Fibroblast of lung (primary cell): ENCODE results near the gene GDPD1. TPM values are rescaled to one million over a fixed set of nuclear protein-coding genes. Genes with fewer than 3 reads are reported as not detected.
A peak's percentile ranks its signal among the peaks of the same experiment; 100 is the strongest.

Source experiments
- DNase-seq, 2 donors: peaks; one replicate each; pipeline versions ENCODE4 v3.0.0 to v3.0.0-alpha.2; 2010; ENCODE audit warnings: low read depth in 2 of 2
- H2AFZ ChIP-seq: 2 replicates; pipeline ENCODE4 v1.5.1; 2012; ENCODE audit warnings: low read length, control low read depth, inconsistent platforms
- H3K27ac ChIP-seq: 2 replicates; pipeline ENCODE4 v1.5.1; 2011; ENCODE audit warnings: low read length, control low read depth; ENCODE audit not compliant: insufficient read depth
- H3K27me3 ChIP-seq: 2 replicates; pipeline ENCODE4 v1.5.1; 2011; ENCODE audit warnings: mild to moderate bottlenecking, low read length; ENCODE audit not compliant: control insufficient read depth, insufficient read depth
- H3K36me3 ChIP-seq: 2 replicates; pipeline ENCODE4 v1.5.1; 2011; ENCODE audit warnings: low read length; ENCODE audit not compliant: control insufficient read depth, insufficient read depth
- H3K4me1 ChIP-seq: 2 replicates; pipeline ENCODE4 v1.5.1; 2011; ENCODE audit warnings: low read length; ENCODE audit not compliant: control insufficient read depth, insufficient read depth; ENCODE audit errors: extremely low read depth
- H3K4me2 ChIP-seq: 2 replicates; pipeline ENCODE4 v1.5.1; 2011; ENCODE audit warnings: low read length, control low read depth; ENCODE audit not compliant: insufficient read depth; ENCODE audit errors: extremely low read depth
- H3K4me3 ChIP-seq, 4 experiments: fragments of 200-600 bp in 1 of 4; sonication (generic) in 1 of 4; replicated peaks in 1 of 4; 2 replicates each; pipeline ENCODE4 v1.5.1; 2011 to 2016; ENCODE audit warnings: low read length in 4 of 4, low read depth in 3 of 4, mild to moderate bottlenecking in 3 of 4, control low read depth in 2 of 4, inconsistent platforms in 1 of 4, mixed read lengths in 1 of 4; ENCODE audit not compliant: insufficient read depth in 1 of 4; ENCODE audit errors: control extremely low read depth in 1 of 4
- H3K79me2 ChIP-seq: 2 replicates; pipeline ENCODE4 v1.5.1; 2012; ENCODE audit warnings: mild to moderate bottlenecking, low read length, inconsistent platforms; ENCODE audit not compliant: control insufficient read depth, insufficient read depth
- H3K9ac ChIP-seq: 2 replicates; pipeline ENCODE4 v1.5.1; 2011; ENCODE audit warnings: mild to moderate bottlenecking, low read length, control low read depth; ENCODE audit not compliant: insufficient read depth
- H3K9me3 ChIP-seq: 2 replicates; pipeline ENCODE4 v1.5.1; 2012; ENCODE audit warnings: low read depth, low read length; ENCODE audit not compliant: control insufficient read depth, insufficient read depth
- H4K20me1 ChIP-seq: 2 replicates; pipeline ENCODE4 v1.5.1; 2011; ENCODE audit warnings: low read length; ENCODE audit not compliant: control insufficient read depth, insufficient read depth; ENCODE audit errors: extremely low read depth
- EZH2 ChIP-seq: IDR thresholded peaks from 2 replicates; pipeline ENCODE4 v1.5.1; 2012; ENCODE audit warnings: low read length, control low read depth, mild to moderate bottlenecking; ENCODE audit errors: missing control alignments
- polyA plus RNA-seq, 2 donors: library from polyadenylated mRNA; depleted of rRNA in 1 of 2; stranded (reverse) in 1 of 2; unstranded in 1 of 2; fragments of >200 nt; gene quantifications; 2 replicates each; pipeline ENCODE4 v1.2.1, GENCODE V29; 2011 to 2012; ENCODE audit warnings: missing spikeins in 1 of 2
- total RNA-seq: library from RNA; depleted of rRNA; stranded (reverse); fragments of >200 nt; gene quantifications from 2 replicates; pipeline ENCODE4 v1.2.1, GENCODE V29; 2014
- TF ChIP-seq, protein P1 (sequence below), 2 donors: IDR thresholded peaks in 1 of 2; conservative IDR thresholded peaks in 1 of 2; 1 replicate in 1 of 2; 2 replicates in 1 of 2; pipeline ENCODE4 v1.5.1; 2011 to 2012; ENCODE audit warnings: low read length in 2 of 2, control low read depth in 1 of 2, inconsistent platforms in 1 of 2, low read depth in 1 of 2, mild to moderate bottlenecking in 1 of 2

The GDPD1 gene
- total and polyA plus RNA-seq, 2 donors (not counting 1 experiment from before 2014, with no cell fraction given) = 0.44 to 1.3 TPM

GRCh38 chr17:59284317-59284716 lies 64.0 kb downstream of the GDPD1 start:
- Histone ChIP-seq H3K27me3 (no peaks in the 10 kb centered on the region), H3K27ac (no peak overlapping the region), H3K4me3 (no peak overlapping the region), H3K9ac (no peak overlapping the region), H2AFZ (no peak overlapping the region), H4K20me1 (no peaks in the 10 kb centered on the region), H3K9me3 (no peaks in the 10 kb centered on the region), H3K4me2 (no peak overlapping the region), H3K79me2 (no peaks in the 10 kb centered on the region), H3K36me3 (no peaks in the 10 kb centered on the region), H3K4me1 (no peaks in the 10 kb centered on the region)
- TF ChIP-seq, protein P1, sequence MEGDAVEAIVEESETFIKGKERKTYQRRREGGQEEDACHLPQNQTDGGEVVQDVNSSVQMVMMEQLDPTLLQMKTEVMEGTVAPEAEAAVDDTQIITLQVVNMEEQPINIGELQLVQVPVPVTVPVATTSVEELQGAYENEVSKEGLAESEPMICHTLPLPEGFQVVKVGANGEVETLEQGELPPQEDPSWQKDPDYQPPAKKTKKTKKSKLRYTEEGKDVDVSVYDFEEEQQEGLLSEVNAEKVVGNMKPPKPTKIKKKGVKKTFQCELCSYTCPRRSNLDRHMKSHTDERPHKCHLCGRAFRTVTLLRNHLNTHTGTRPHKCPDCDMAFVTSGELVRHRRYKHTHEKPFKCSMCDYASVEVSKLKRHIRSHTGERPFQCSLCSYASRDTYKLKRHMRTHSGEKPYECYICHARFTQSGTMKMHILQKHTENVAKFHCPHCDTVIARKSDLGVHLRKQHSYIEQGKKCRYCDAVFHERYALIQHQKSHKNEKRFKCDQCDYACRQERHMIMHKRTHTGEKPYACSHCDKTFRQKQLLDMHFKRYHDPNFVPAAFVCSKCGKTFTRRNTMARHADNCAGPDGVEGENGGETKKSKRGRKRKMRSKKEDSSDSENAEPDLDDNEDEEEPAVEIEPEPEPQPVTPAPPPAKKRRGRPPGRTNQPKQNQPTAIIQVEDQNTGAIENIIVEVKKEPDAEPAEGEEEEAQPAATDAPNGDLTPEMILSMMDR (conservative IDR thresholded peaks at IDR 0.05 in 1 of 2, IDR thresholded peaks at IDR 0.05 in 1 of 2; ENCODE audit: low read depth in 1 of 2, low read length in 2 of 2) = no peak
- no peak for TF ChIP-seq EZH2
- DNase-seq = no peak

DNA sequence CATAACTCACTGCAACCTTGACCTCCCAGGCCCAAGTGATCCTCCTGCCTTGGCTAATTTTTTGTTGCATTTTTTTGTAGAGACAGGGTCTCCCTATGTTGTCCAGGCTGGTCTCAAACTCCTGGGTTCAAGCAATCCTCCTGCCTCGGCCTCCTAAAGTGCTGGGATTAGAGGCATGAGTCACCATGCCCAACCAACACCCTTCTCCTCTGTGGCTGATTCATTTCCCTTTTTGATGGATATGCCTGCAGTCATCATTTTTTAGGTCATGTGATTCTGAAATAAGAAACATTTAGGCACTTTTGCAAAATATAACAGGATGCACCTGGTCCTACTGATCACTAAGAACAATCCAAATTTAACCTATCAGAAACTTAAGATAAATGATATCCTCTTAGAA lies 67.1 kb downstream of the GDPD1 start:
- no peaks in the 10 kb centered on the region for H3K79me2 ChIP-seq
- TF ChIP-seq EZH2 = no peak
- TF ChIP-seq, protein P1 (conservative IDR thresholded peaks at IDR 0.05 in 1 of 2, IDR thresholded peaks at IDR 0.05 in 1 of 2; ENCODE audit: low read depth in 1 of 2, low read length in 2 of 2) = no peak
- H3K9ac ChIP-seq = no peak overlapping the region
- no peaks in the 10 kb centered on the region for H3K9me3 ChIP-seq
- no peaks in the 10 kb centered on the region for H4K20me1 ChIP-seq
- H2AFZ ChIP-seq = no peak overlapping the region
- no peaks in the 10 kb centered on the region for H3K4me1 ChIP-seq
- H3K27ac ChIP-seq = no peak overlapping the region
- no peak overlapping the region for H3K4me3 ChIP-seq
- peak; percentile 13 to 23 for DNase-seq
- no peaks in the 10 kb centered on the region for H3K27me3 ChIP-seq
- no peak overlapping the region for H3K4me2 ChIP-seq
- H3K36me3 ChIP-seq = no peaks in the 10 kb centered on the region

- H3K27ac ChIP-seq = no peak overlapping the region
- H3K36me3 ChIP-seq = no peaks in the 10 kb centered on the region
- TF ChIP-seq, protein P1 (conservative IDR thresholded peaks at IDR 0.05 in 1 of 2, IDR thresholded peaks at IDR 0.05 in 1 of 2; ENCODE audit: low read depth in 1 of 2, low read length in 2 of 2) = no peak
- no peak for TF ChIP-seq EZH2
- H3K4me3 ChIP-seq = no peak overlapping the region
- H3K4me2 ChIP-seq = no peak overlapping the region
- H3K27me3 ChIP-seq = no peaks in the 10 kb centered on the region
- no peaks in the 10 kb centered on the region for H3K4me1 ChIP-seq
- no peak overlapping the region for H3K9ac ChIP-seq
- no peaks in the 10 kb centered on the region for H3K79me2 ChIP-seq
- H4K20me1 ChIP-seq = no peaks in the 10 kb centered on the region
- DNase-seq = no peak
- no peaks in the 10 kb centered on the region for H3K9me3 ChIP-seq
- no peak overlapping the region for H2AFZ ChIP-seq
Observed at GRCh38 chr17:59287891-59288290, 67.6 kb downstream of the GDPD1 start.
